ENCODE measurements around the gene IFNAR2.
A peak's percentile ranks its signal among the peaks of the same experiment; 100 is the strongest.
"Not testable (repeated sequence)": the region's sequence is repeated elsewhere in the genome, so short reads cannot be mapped to it uniquely, and the experiment has no call there.

The IFNAR2 gene

GRCh38 chr21:33245289-33245918 lies 15.7 kb downstream of the IFNAR2 start:
- DNase-seq, result no peak

GRCh38 chr21:33246506-33246905 lies 16.8 kb downstream of the IFNAR2 start:
- DNase-seq, result no peak

DNA sequence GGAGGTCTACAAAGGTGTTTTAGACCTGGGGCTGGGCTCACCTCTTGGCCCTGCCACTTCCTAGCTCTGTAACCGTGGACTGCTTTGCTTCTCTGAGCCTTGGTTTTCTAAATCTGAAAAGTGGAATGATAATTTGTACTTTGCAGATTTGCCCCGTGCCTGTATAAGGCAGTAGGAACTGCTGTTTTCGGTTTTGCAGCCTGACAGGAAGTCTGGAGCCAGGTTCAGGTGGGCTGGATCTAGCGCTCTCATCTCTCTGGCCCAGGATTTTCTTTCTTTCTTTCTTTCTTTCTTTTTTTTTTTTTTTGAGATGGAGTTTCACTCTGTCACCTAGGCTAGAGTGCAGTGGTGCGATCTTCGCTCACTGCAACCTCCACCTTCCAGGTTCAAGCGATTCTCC lies 17.2 kb downstream of the IFNAR2 start:
- DNase-seq, result no peak

- no peak for DNase-seq
These were observed 17.9 kb downstream of the IFNAR2 start for GRCh38 chr21:33247599-33247998.

GRCh38 chr21:33249331-33250002 lies 19.7 kb downstream of the IFNAR2 start:
- DNase-seq, result no peak

DNA sequence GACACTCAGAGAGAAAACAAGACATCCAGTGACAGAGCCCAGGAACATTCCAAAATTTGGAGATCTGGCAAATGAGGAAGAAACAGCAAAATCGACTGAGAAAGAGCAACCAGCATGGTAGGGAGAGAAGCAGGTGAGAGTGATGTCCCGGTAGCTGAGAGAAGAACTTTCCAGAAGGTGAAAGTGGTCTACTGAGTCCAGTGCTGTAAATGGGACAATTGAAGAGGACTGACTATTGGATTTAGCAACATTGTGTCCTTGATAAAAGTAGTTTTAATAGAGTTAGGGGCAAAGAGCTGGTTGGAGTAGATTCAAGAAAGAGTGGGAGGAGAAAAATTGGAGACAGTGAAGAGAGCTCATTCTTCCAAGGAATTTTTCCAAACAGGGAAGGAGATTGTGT lies 21.4 kb downstream of the IFNAR2 start:
- DNase-seq, result no peak

GRCh38 chr21:33253382-33253781 lies 23.6 kb downstream of the IFNAR2 start:
- not testable (repeated sequence) for DNase-seq

GRCh38 chr21:33254766-33255165 lies 25.0 kb downstream of the IFNAR2 start:
- no peak for DNase-seq

GRCh38 chr21:33255404-33255803 lies 25.7 kb downstream of the IFNAR2 start:
- DNase-seq, result no peak

GRCh38 chr21:33256019-33256418 lies 26.3 kb downstream of the IFNAR2 start:
- DNase-seq, result no peak

- no peak for DNase-seq
These were observed 27.5 kb downstream of the IFNAR2 start for GRCh38 chr21:33257094-33257803.

- no peak for DNase-seq
These were observed 28.7 kb downstream of the IFNAR2 start for GRCh38 chr21:33258475-33258874.

GRCh38 chr21:33259428-33259827 lies 29.7 kb downstream of the IFNAR2 start:
- DNase-seq, result no peak

- no peak for DNase-seq
These were observed 30.3 kb downstream of the IFNAR2 start for GRCh38 chr21:33259995-33260394.

DNA sequence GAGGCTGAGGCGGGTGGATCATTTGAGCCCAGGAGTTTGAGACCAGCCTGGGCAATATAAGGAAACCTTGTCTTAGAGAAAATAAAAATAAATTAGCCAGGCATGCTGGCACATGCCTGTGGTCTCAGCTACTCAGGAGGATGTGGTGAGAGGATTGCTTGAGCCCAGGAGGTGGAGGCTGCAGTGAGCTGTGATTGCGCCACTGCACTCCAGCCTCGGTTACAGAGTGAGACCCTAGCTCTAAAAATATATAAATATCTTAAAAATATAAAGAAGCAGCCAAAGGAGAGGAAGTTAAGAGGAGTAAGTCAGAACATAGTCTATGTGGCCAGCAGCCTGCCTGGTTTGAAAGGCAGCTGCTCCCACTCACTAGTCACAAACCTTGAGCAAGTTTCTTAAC lies 31.9 kb downstream of the IFNAR2 start:
- DNase-seq, result peak; percentile 19 to 42

GRCh38 chr21:33262921-33263320 lies 33.2 kb downstream of the IFNAR2 start:
- DNase-seq, result no peak

DNA sequence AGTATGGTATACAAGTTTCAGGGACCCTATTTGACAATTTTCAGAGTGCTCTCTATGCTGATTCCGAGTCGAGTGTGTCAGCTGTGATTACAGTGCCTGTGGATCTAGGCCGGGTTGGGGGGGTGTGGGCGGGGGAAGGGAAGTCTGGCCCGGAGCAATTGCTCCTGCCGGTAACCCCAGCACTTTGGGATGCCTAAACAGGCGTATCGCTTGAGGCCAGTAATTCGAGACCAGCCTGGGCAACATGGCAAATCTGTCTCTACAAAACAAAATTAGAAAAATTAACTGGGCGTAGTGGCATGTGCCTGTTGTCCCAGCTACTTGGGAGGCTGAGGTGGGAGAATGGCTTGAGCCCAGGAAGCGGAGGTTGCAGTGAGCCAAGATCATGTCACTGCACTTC lies 34.8 kb downstream of the IFNAR2 start:
- DNase-seq, result no peak

- DNase-seq, result peak; percentile 54 to 80
These were observed 35.9 kb downstream of the IFNAR2 start for GRCh38 chr21:33265664-33266049.

- peak; percentile 75 to 80 for DNase-seq
These were observed 36.5 kb downstream of the IFNAR2 start, which contains the start of gene IL10RB for GRCh38 chr21:33266050-33266788. Gene IL10RB (plus strand): TSS chr21:33266367. CDS start chr21:33266466, 99 bp downstream.

DNA sequence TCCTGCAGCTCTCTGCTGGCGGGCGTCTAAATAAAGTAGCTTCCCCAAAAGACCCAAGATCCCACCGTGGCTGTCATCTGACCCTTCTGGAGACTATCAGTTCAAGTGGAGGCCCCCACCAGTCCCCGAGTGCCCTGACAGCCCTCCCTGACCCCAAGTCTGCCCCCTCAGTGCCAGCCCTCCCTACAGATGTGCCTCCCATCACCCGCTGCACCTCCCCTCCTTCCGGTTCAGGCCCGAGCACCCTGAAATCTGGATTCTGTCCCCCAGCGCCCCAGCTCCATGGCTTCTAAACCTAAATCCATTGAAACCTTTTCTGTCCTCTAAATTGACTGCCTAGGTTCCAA lies 37.0 kb downstream of the IFNAR2 start:
- peak; percentile 36 to 50 for DNase-seq

DNA sequence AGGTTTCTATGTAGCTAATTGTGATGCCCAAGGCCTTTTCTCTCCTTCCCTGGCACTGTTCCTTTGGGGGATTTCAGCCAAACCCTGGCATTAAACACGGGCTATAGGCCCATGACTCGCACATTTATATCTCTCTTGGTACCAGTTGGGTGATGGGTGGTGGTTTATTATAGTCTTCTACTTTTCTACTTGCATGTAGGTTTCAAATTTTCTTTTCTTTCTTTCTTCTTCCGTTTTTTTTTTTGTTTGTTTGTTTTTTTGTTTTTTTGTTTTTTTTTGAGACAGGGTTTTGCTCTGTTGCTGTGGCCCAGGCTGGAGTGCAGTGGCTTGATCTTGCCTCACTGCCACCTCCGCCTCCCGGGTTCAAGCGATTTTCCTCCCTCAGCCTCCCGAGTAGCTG lies 37.5 kb downstream of the IFNAR2 start:
- no peak for DNase-seq

- no peak for DNase-seq
These were observed 38.6 kb downstream of the IFNAR2 start for GRCh38 chr21:33268393-33268736.

DNA sequence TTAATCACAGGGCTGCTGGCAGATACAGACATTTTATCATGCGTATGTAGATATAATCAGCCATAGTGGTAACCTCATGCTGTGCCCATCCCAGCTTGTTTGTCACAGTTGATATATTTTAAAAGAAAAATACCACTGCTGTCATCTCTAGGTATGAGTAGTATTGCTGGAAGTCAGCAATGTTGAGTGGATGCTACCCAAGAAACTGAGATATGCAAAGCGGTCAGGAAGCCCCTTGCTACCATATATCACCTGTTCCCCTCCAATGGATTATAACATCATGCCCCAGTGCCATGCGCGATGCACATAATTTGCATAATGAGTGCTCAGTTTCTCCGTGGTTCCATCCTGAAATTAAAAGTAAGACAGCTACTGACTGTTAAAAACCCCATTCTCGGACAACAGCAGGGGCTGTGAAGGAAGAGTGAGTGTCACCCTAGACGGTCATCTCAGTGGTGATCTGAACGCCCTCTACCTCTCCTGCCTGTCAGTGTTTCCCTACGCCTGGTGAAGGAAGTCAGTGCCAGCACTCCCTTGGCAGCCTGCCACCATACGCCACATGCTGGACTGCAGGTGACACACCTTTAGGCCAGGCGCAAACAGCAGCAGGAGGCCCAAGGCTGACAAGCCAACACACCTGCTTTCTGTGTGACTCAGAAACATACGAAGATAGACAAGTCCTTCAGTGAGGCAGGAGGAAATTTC lies 39.2 kb downstream of the IFNAR2 start:
- peak; percentile 31 to 45 for DNase-seq

Measured in CD4-positive, alpha-beta T cell treated with Interferon alpha-2 for 1 hour (primary cell).